Smooth muscle cell (in vitro differentiated cells): ENCODE measurements around the gene SLC22A3. TPM values are rescaled to one million over a fixed set of nuclear protein-coding genes. Genes with fewer than 3 reads are reported as not detected.

Experiments
- DNase-seq: peaks from one replicate; lab custom pipeline; 2025; ENCODE audit not compliant: unreplicated experiment; lab: John Stamatoyannopoulos, UW
- H2AFZ ChIP-seq: fragments of 200-600 bp; sonication (generic); 2 replicates; pipeline ENCODE4 v1.6.0; 2016; ENCODE audit warnings: antibody characterized with exemption, low read depth, mild to moderate bottlenecking
- H3F3A ChIP-seq: fragments of 200-600 bp; sonication (generic); 2 replicates; pipeline ENCODE4 v1.6.0; 2017; ENCODE audit warnings: antibody characterized with exemption, low read depth
- H3K27ac ChIP-seq: fragments of 200-600 bp; sonication (generic); 2 replicates; pipeline ENCODE4 v1.5.1; 2016; ENCODE audit warnings: low read depth, mild to moderate bottlenecking
- H3K27me3 ChIP-seq: fragments of 200-600 bp; sonication (generic); 2 replicates; pipeline ENCODE4 v1.6.1; 2016; ENCODE audit warnings: low read depth, mild to moderate bottlenecking
- H3K36me3 ChIP-seq: fragments of 200-600 bp; sonication (generic); 2 replicates; pipeline ENCODE4 v1.5.1; 2016; ENCODE audit warnings: low read depth
- H3K4me1 ChIP-seq: fragments of 200-600 bp; sonication (generic); 2 replicates; pipeline ENCODE4 v1.5.1; 2016; ENCODE audit warnings: low read depth
- H3K4me2 ChIP-seq: fragments of 200-600 bp; sonication (generic); 2 replicates; pipeline ENCODE4 v1.6.0; 2016; ENCODE audit warnings: mild to moderate bottlenecking
- H3K4me3 ChIP-seq: fragments of 200-600 bp; sonication (generic); 2 replicates; pipeline ENCODE4 v1.5.1; 2016; ENCODE audit warnings: mild to moderate bottlenecking
- H3K79me2 ChIP-seq: fragments of 200-600 bp; sonication (generic); 2 replicates; pipeline ENCODE4 v1.6.0; 2016; ENCODE audit warnings: low read depth, mild to moderate bottlenecking
- H3K9ac ChIP-seq: fragments of 200-600 bp; sonication (generic); 2 replicates; pipeline ENCODE4 v1.6.0; 2016; ENCODE audit warnings: low read depth
- H3K9me3 ChIP-seq: fragments of 200-600 bp; sonication (generic); replicated peaks from 2 replicates; pipeline ENCODE4 v1.5.1; 2016; ENCODE audit warnings: low read depth
- H4K20me1 ChIP-seq: fragments of 200-600 bp; sonication (generic); 2 replicates; pipeline ENCODE4 v1.6.0; 2016; ENCODE audit warnings: low read depth
- WGBS: methylation state at CpG from one replicate; pipeline ENCODE4 v1.1.7; 2016; ENCODE audit warnings: low lambda C conversion rate; 5-methylcytosine and 5-hydroxymethylcytosine counted together
- polyA plus RNA-seq: library from polyadenylated mRNA; unstranded; fragments of >200 nt; fragmentation: Nextera tagmentation; extraction: Ambion mirVana; gene quantifications from 2 replicates; pipeline ENCODE4 v1.2.1, GENCODE V29; 2016
- total RNA-seq: library from RNA; depleted of rRNA; stranded (reverse); fragments of >200 nt; gene quantifications from 2 replicates; pipeline ENCODE4 v1.2.3, GENCODE V29; 2014
- TF ChIP-seq, protein P1 (sequence below): fragments of 200-600 bp; sonication (generic); IDR thresholded peaks from 2 replicates; pipeline ENCODE4 v1.5.1; 2017; ENCODE audit warnings: borderline replicate concordance, mild to moderate bottlenecking, antibody characterized with exemption; ENCODE audit not compliant: insufficient read depth, poor library complexity, severe bottlenecking

Gene SLC22A3
- total and polyA plus RNA-seq, 2 experiments from 2014 or later, result 59.5 to 69.5 TPM

- WGBS, result 68% methylated on average over 4 of the region's 4 CpGs
- Histone ChIP-seq H3K4me2 (no peak overlapping the region), H4K20me1 (no peaks in the 10 kb centered on the region), H3K4me3 (no peak overlapping the region), H3F3A (peaks cover 26% of the 10 kb centered on the region), H3K4me1 (peaks cover 10% of the 10 kb centered on the region), H3K79me2 (no peaks in the 10 kb centered on the region), H3K36me3 (no peaks in the 10 kb centered on the region), H2AFZ (no peak overlapping the region), H3K27me3 (no peaks in the 10 kb centered on the region), H3K9me3 (no peaks in the 10 kb centered on the region), H3K9ac (no peak overlapping the region), H3K27ac (peak overlapping the region; percentile 87)
- TF ChIP-seq, protein P1, sequence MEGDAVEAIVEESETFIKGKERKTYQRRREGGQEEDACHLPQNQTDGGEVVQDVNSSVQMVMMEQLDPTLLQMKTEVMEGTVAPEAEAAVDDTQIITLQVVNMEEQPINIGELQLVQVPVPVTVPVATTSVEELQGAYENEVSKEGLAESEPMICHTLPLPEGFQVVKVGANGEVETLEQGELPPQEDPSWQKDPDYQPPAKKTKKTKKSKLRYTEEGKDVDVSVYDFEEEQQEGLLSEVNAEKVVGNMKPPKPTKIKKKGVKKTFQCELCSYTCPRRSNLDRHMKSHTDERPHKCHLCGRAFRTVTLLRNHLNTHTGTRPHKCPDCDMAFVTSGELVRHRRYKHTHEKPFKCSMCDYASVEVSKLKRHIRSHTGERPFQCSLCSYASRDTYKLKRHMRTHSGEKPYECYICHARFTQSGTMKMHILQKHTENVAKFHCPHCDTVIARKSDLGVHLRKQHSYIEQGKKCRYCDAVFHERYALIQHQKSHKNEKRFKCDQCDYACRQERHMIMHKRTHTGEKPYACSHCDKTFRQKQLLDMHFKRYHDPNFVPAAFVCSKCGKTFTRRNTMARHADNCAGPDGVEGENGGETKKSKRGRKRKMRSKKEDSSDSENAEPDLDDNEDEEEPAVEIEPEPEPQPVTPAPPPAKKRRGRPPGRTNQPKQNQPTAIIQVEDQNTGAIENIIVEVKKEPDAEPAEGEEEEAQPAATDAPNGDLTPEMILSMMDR, result no peak
- DNase-seq, result no peak
Measured at GRCh38 chr6:160429620-160429895, 81.4 kb downstream of the SLC22A3 start.

DNA sequence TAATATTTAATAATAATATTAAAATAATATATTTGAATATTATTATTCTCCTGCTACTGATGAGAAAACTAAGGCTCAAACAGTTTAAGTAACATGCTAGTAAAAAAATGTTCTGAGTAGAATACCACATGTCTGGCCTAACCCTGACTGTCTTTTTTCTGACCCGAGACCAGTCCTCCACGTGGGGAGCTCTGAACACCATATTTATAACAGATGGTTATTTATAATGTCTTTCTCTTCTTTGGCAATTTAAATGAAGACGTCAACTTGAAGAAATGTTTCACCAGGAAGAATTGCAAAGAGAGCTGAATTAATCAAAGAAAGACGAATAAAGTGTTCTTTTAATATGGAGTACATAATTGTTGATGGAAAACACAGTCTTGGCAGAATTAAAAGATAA, 82.0 kb downstream of the SLC22A3 start:
- Histone ChIP-seq H3K9ac (peak overlapping the region; percentile 45), H3K27ac (peak overlapping the region; percentile 87), H3K27me3 (no peaks in the 10 kb centered on the region), H3K4me1 (peaks cover 10% of the 10 kb centered on the region), H4K20me1 (no peaks in the 10 kb centered on the region), H3K36me3 (no peaks in the 10 kb centered on the region), H2AFZ (no peak overlapping the region), H3K4me2 (peak overlapping the region; percentile 80), H3K4me3 (no peak overlapping the region), H3K79me2 (no peaks in the 10 kb centered on the region), H3K9me3 (no peaks in the 10 kb centered on the region), H3F3A (peaks cover 22% of the 10 kb centered on the region)
- TF ChIP-seq, protein P1, result no peak
- DNase-seq, result no peak
- WGBS, result 82% methylated on average over 4 of the region's 4 CpGs

- Histone ChIP-seq H3K27ac (peak overlapping the region; percentile 87), H3K9ac (peak overlapping the region; percentile 45), H3K36me3 (no peaks in the 10 kb centered on the region), H3K27me3 (no peaks in the 10 kb centered on the region), H3K4me2 (peak overlapping the region; percentile 80), H3K9me3 (no peaks in the 10 kb centered on the region), H2AFZ (no peak overlapping the region), H3F3A (peaks cover 22% of the 10 kb centered on the region), H4K20me1 (no peaks in the 10 kb centered on the region), H3K4me1 (peaks cover 10% of the 10 kb centered on the region), H3K4me3 (peak overlapping the region; percentile 25), H3K79me2 (no peaks in the 10 kb centered on the region)
- DNase-seq, result no peak
- 53% methylated on average over 5 of the region's 5 CpGs for WGBS
- TF ChIP-seq, protein P1, result no peak
Measured at GRCh38 chr6:160430751-160431150, 82.6 kb downstream of the SLC22A3 start.

DNA sequence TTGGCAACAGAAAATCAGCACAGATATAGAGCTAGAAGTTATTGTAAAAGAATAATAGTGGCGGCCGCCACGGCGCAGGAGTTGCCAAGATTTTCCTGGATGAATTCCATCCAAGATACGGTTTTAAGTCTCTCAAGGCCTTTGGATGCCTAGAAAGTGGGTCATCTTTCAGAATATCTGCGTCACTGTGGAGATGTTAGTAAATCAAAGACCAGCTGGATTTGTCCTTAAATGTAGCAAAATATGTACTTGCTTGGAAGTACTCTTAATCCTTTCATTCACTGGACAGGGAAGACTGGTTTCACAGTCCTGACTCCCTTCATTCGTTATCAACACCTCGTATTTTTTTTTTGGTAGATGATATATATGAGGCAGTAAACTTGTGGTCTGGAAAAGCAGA, 83.0 kb downstream of the SLC22A3 start:
- Histone ChIP-seq H4K20me1 (no peaks in the 10 kb centered on the region), H3K9ac (peak overlapping the region; percentile 45), H3K4me3 (peak overlapping the region; percentile 25), H3K27ac (peak overlapping the region; percentile 87), H3K9me3 (no peaks in the 10 kb centered on the region), H3K79me2 (no peaks in the 10 kb centered on the region), H2AFZ (no peak overlapping the region), H3K4me2 (peak overlapping the region; percentile 80), H3K4me1 (peaks cover 10% of the 10 kb centered on the region), H3K36me3 (no peaks in the 10 kb centered on the region), H3K27me3 (no peaks in the 10 kb centered on the region), H3F3A (peaks cover 22% of the 10 kb centered on the region)
- TF ChIP-seq, protein P1, result no peak
- WGBS, result 15% methylated on average over 8 of the region's 8 CpGs
- no peak for DNase-seq
